PC-9 (cell line): ENCODE results near the gene TMPRSS2.

ENCODE experiments used
- EZH2 ChIP-seq: fragments of 200-600 bp; sonication (generic); IDR thresholded peaks from 2 replicates; pipeline ENCODE4 v1.8.0; 2017; ENCODE audit warnings: antibody characterized with exemption, low read depth
- TF ChIP-seq, protein P1 (sequence below): fragments of 200-600 bp; sonication (generic); conservative IDR thresholded peaks from 2 replicates; pipeline ENCODE4 v1.6.1; 2017; ENCODE audit warnings: mixed run types, antibody characterized with exemption, mild to moderate bottlenecking, moderate library complexity

DNA sequence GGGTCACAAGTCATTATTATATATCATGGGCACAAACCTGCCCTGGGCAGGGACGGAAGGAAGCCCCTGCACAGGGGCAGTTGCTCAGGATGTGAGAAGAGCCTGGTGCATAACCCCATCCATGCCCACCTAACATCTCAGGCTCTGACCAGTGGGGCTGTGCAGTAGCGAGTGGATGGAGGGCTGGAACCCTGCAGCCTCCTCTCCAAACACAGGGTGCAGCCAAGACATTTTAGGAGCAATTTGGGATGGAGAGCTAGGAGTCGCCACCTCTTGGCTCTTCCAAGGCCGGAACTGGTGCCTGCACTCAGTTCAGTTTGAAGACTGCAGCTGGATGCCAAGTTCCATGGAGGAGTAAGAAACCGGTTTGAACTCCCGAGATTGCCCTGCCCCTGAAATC, 79.1 kb downstream of the TMPRSS2 start:
- TF ChIP-seq, protein P1, sequence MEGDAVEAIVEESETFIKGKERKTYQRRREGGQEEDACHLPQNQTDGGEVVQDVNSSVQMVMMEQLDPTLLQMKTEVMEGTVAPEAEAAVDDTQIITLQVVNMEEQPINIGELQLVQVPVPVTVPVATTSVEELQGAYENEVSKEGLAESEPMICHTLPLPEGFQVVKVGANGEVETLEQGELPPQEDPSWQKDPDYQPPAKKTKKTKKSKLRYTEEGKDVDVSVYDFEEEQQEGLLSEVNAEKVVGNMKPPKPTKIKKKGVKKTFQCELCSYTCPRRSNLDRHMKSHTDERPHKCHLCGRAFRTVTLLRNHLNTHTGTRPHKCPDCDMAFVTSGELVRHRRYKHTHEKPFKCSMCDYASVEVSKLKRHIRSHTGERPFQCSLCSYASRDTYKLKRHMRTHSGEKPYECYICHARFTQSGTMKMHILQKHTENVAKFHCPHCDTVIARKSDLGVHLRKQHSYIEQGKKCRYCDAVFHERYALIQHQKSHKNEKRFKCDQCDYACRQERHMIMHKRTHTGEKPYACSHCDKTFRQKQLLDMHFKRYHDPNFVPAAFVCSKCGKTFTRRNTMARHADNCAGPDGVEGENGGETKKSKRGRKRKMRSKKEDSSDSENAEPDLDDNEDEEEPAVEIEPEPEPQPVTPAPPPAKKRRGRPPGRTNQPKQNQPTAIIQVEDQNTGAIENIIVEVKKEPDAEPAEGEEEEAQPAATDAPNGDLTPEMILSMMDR = no peak
- TF ChIP-seq EZH2 = no peak
